GM18907 (cell line): Measurements from ENCODE around the gene SYNPO.

Experiments used
- ATAC-seq: cut with Tn5 transposase; IDR thresholded peaks from one replicate; pipeline ENCODE4 v1.9.1; 2021; ENCODE audit warnings: mild to moderate bottlenecking, moderate library complexity; ENCODE audit not compliant: unreplicated experiment

Gene SYNPO

GRCh38 chr5:150656191-150657132 is 16.0 kb downstream of the SYNPO start:
- ATAC-seq: peak; percentile 77

GRCh38 chr5:150658121-150658520 is 17.7 kb downstream of the SYNPO start:
- no peak for ATAC-seq

- no peak for ATAC-seq
Measured at GRCh38 chr5:150658699-150659265, 18.3 kb downstream of the SYNPO start.

- no peak for ATAC-seq
Measured at GRCh38 chr5:150659360-150660107, 19.1 kb downstream of the SYNPO start.

GRCh38 chr5:150660108-150660831 is 19.8 kb downstream of the SYNPO start:
- ATAC-seq: no peak

GRCh38 chr5:150661086-150661485 is 20.6 kb downstream of the SYNPO start, which contains the start of gene MYOZ3:
TSS of gene MYOZ3 (plus strand) at chr5:150661251. CDS start at chr5:150662942, 1,691 bp downstream.
- ATAC-seq: no peak

GRCh38 chr5:150661821-150662596 is 21.5 kb downstream of the SYNPO start:
- ATAC-seq: no peak

- no peak for ATAC-seq
Measured at GRCh38 chr5:150662731-150663516, 22.5 kb downstream of the SYNPO start.

GRCh38 chr5:150663936-150664335 is 23.5 kb downstream of the SYNPO start:
- ATAC-seq: no peak

GRCh38 chr5:150665044-150665443 is 24.6 kb downstream of the SYNPO start:
- ATAC-seq: no peak

- ATAC-seq: no peak
Measured at GRCh38 chr5:150670275-150670947, 30.0 kb downstream of the SYNPO start.

- no peak for ATAC-seq
Measured at GRCh38 chr5:150670948-150671310, 30.5 kb downstream of the SYNPO start.

- ATAC-seq: no peak
Measured at GRCh38 chr5:150671509-150672236, 31.2 kb downstream of the SYNPO start.

GRCh38 chr5:150672237-150672883 is 31.9 kb downstream of the SYNPO start:
- ATAC-seq: no peak

- ATAC-seq: no peak
Measured at GRCh38 chr5:150672884-150673275, 32.4 kb downstream of the SYNPO start.

- ATAC-seq: no peak
Measured at GRCh38 chr5:150674341-150674821, 33.9 kb downstream of the SYNPO start.

- ATAC-seq: no peak
Measured at GRCh38 chr5:150675069-150675468, 34.6 kb downstream of the SYNPO start.
